Fibroblast of villous mesenchyme (primary cell): Measurements from ENCODE around the gene SLC35F4. TPM values are rescaled to one million over a fixed set of nuclear protein-coding genes. Genes with fewer than 3 reads are reported as not detected.

Experiments
- DNase-seq: peaks from one replicate; pipeline ENCODE4 v3.0.0-alpha.2; 2010; ENCODE audit warnings: low read depth
- H3K4me3 ChIP-seq: 2 replicates; pipeline ENCODE4 v1.5.1; 2011; ENCODE audit warnings: low read depth, mild to moderate bottlenecking, low read length
- CTCF ChIP-seq: IDR thresholded peaks from 2 replicates; pipeline ENCODE4 v1.5.1; 2012; ENCODE audit warnings: low read depth, mild to moderate bottlenecking, low read length; ENCODE audit not compliant: insufficient read depth
- total RNA-seq: library from RNA; depleted of rRNA; stranded (reverse); fragments of >200 nt; gene quantifications from 2 replicates; pipeline ENCODE4 v1.2.3, GENCODE V29; 2012

Gene SLC35F4
- total RNA-seq: not detected in 2 replicates

- no peak within 1 kb of the TSS for H3K4me3 ChIP-seq
- no peak for TF ChIP-seq CTCF
- no peak for DNase-seq
These were observed at the start of gene SLC35F4 for GRCh38 chr14:57865403-57866198. SLC35F4 (minus strand) TSS chr14:57866092.

- DNase-seq: no peak
- no peak overlapping the region for H3K4me3 ChIP-seq
- TF ChIP-seq CTCF: no peak
These were observed 43.7 kb upstream of the SLC35F4 start for GRCh38 chr14:57909626-57910025.

GRCh38 chr14:57903954-57904353 is 38.1 kb upstream of the SLC35F4 start:
- H3K4me3 ChIP-seq: no peak overlapping the region
- no peak for DNase-seq
- no peak for TF ChIP-seq CTCF

GRCh38 chr14:57898837-57899572 is 33.1 kb upstream of the SLC35F4 start:
- TF ChIP-seq CTCF: no peak
- DNase-seq: no peak
- no peak overlapping the region for H3K4me3 ChIP-seq

- DNase-seq: no peak
- no peak for TF ChIP-seq CTCF
- H3K4me3 ChIP-seq: no peak overlapping the region
These were observed 31.4 kb upstream of the SLC35F4 start for GRCh38 chr14:57897144-57897748.

- no peak for DNase-seq
- no peak for TF ChIP-seq CTCF
- no peak overlapping the region for H3K4me3 ChIP-seq
These were observed 23.4 kb upstream of the SLC35F4 start for GRCh38 chr14:57889245-57889644.
